ENCODE measurements around the gene CPNE2.
"Not testable (repeated sequence)": the region's sequence is repeated elsewhere in the genome, so short reads cannot be mapped to it uniquely, and the experiment has no call there.

CPNE2 gene

GRCh38 chr16:57179215-57179828 lies 86.9 kb downstream of the CPNE2 start:
- DNase-seq = no peak

- no peak for DNase-seq
Observed at GRCh38 chr16:57184113-57184512, 91.7 kb downstream of the CPNE2 start.

GRCh38 chr16:57184887-57185445 lies 92.6 kb downstream of the CPNE2 start:
- DNase-seq = no peak

- no peak for DNase-seq
Observed at GRCh38 chr16:57185446-57185944, 93.1 kb downstream of the CPNE2 start.

- peak; percentile 99 for DNase-seq
Observed at GRCh38 chr16:57185945-57186871, 93.8 kb downstream of the CPNE2 start, which contains the start of the genes PSME3IP1 and RSPRY1. Gene PSME3IP1 (minus strand): TSS chr16:57186039. CDS start chr16:57173854, 12,185 bp downstream. Gene RSPRY1 (plus strand): TSS chr16:57186329. CDS start chr16:57204659, 18,330 bp downstream.

GRCh38 chr16:57186872-57187854 lies 94.8 kb downstream of the CPNE2 start:
- peak; percentile 8 for DNase-seq

GRCh38 chr16:57187902-57188710 lies 95.7 kb downstream of the CPNE2 start:
- not testable (repeated sequence) for DNase-seq

GRCh38 chr16:57188711-57189002 lies 96.3 kb downstream of the CPNE2 start:
- no peak for DNase-seq

- not testable (repeated sequence) for DNase-seq
Observed at GRCh38 chr16:57189527-57189926, 97.1 kb downstream of the CPNE2 start.

GRCh38 chr16:57190136-57190535 lies 97.8 kb downstream of the CPNE2 start:
- DNase-seq = no peak

GRCh38 chr16:57191056-57191571 lies 98.7 kb downstream of the CPNE2 start:
- no peak for DNase-seq

- DNase-seq = no peak
Observed at GRCh38 chr16:57192146-57192545, 99.8 kb downstream of the CPNE2 start.

- no peak for DNase-seq
Observed at GRCh38 chr16:57192720-57193486, 100.5 kb downstream of the CPNE2 start.

GRCh38 chr16:57194512-57194911 lies 102.1 kb downstream of the CPNE2 start:
- no peak for DNase-seq

GRCh38 chr16:57196286-57196685 lies 103.9 kb downstream of the CPNE2 start:
- DNase-seq = no peak

GRCh38 chr16:57196753-57197152 lies 104.4 kb downstream of the CPNE2 start:
- no peak for DNase-seq
